ENCODE results near the gene UACA. TPM values are rescaled to one million over a fixed set of nuclear protein-coding genes. Genes with fewer than 3 reads are reported as not detected.

The UACA gene
- total RNA-seq, 1 experiment from 2014 or later: 44.8 TPM

GRCh38 chr15:70796516-70797310 is 33.4 kb upstream of the UACA start:
- no peak overlapping the region for H3K4me3 Mint-ChIP-seq
- DNase-seq (ENCODE audit: low spot score): no peak
- ChIA-PET CTCF (no interaction called here), POLR2A (no interaction called here)
- no peak for ATAC-seq
- TF ChIP-seq CBFB (CRISPR knock-in tag; IDR thresholded peaks at IDR 0.05; ENCODE audit: low read depth): no peak
- no peak for TF ChIP-seq ZNF425 (CRISPR knock-in tag; conservative IDR thresholded peaks at IDR 0.05)
- no peak for TF ChIP-seq ZNF281 (CRISPR knock-in tag; IDR thresholded peaks at IDR 0.05)
- no peak for TF ChIP-seq AR (CRISPR knock-in tag; IDR thresholded peaks at IDR 0.05)
- TF ChIP-seq ATF2 (CRISPR knock-in tag; IDR thresholded peaks at IDR 0.05; ENCODE audit: borderline replicate concordance, low read depth): no peak
- no peak for TF ChIP-seq JUN (CRISPR knock-in tag; IDR thresholded peaks at IDR 0.05)
- no peak for TF ChIP-seq FOXP1 (CRISPR knock-in tag; IDR thresholded peaks at IDR 0.05; ENCODE audit: borderline replicate concordance)
- no peak for TF ChIP-seq PRDM15 (CRISPR knock-in tag; IDR thresholded peaks at IDR 0.05)
- no peak for TF ChIP-seq ETV6 (CRISPR knock-in tag; IDR thresholded peaks at IDR 0.05)
- no peak overlapping the region for H3K27ac Mint-ChIP-seq
- peaks cover 8% of the 10 kb centered on the region for H3K4me1 Mint-ChIP-seq
- no peaks in the 10 kb centered on the region for H3K27me3 Mint-ChIP-seq (ENCODE audit: low read depth)
- no peaks in the 10 kb centered on the region for H3K9me3 Mint-ChIP-seq
- H3K36me3 Mint-ChIP-seq: no peaks in the 10 kb centered on the region

GRCh38 chr15:70795311-70795665 is 31.9 kb upstream of the UACA start:
- Mint-ChIP-seq H3K4me1 (peaks cover 12% of the 10 kb centered on the region), H3K4me3 (no peak overlapping the region), H3K27me3 (ENCODE audit: low read depth) (no peaks in the 10 kb centered on the region), H3K27ac (no peak overlapping the region), H3K9me3 (no peaks in the 10 kb centered on the region), H3K36me3 (no peaks in the 10 kb centered on the region)
- no peak for DNase-seq (ENCODE audit: low spot score)
- CTCF ChIA-PET: interaction anchor here (0.5 to 1.5 kb wide), 5 partner anchors 16 to 320 kb away, joined by 3 to 7 read pairs (median 3); partner anchors contain the start of gene THSD4
- POLR2A ChIA-PET: interaction anchor here (0.6 kb wide), 1 partner anchor 756 kb away, joined by 8 read pairs; no protein-coding TSS in a partner anchor
- no peak for ATAC-seq
- TF ChIP-seq NR2C2 (CRISPR knock-in tag; IDR thresholded peaks at IDR 0.05) (no peak), ESRRA (CRISPR knock-in tag; IDR thresholded peaks at IDR 0.05; ENCODE audit: borderline replicate concordance) (no peak), RELA (CRISPR knock-in tag; IDR thresholded peaks at IDR 0.05; ENCODE audit: borderline replicate concordance) (no peak), JAZF1 (CRISPR knock-in tag; IDR thresholded peaks at IDR 0.05) (no peak), GRHL2 (CRISPR knock-in tag; IDR thresholded peaks at IDR 0.05; ENCODE audit: insufficient replicate concordance, severe bottlenecking) (no peak), ZNF416 (CRISPR knock-in tag; IDR thresholded peaks at IDR 0.05) (no peak), NR1H2 (CRISPR knock-in tag; IDR thresholded peaks at IDR 0.05) (no peak), CBFB (CRISPR knock-in tag; IDR thresholded peaks at IDR 0.05; ENCODE audit: low read depth) (no peak), SMAD3 (CRISPR knock-in tag; IDR thresholded peaks at IDR 0.05; ENCODE audit: borderline replicate concordance) (no peak), ZBTB43 (CRISPR knock-in tag; IDR thresholded peaks at IDR 0.05) (no peak), MLX (CRISPR knock-in tag; IDR thresholded peaks at IDR 0.05) (no peak)
